Measurements from ENCODE around the gene CD164. TPM values are rescaled to one million over a fixed set of nuclear protein-coding genes. Genes with fewer than 3 reads are reported as not detected.
"Not testable (repeated sequence)": the region's sequence is repeated elsewhere in the genome, so short reads cannot be mapped to it uniquely, and the experiment has no call there.

The CD164 gene
- polyA plus RNA-seq, 3 donors, result 106 to 392 (median 272) TPM

- Histone ChIP-seq H3K4me1 (ENCODE audit: control insufficient read depth in 1 of 2, insufficient read depth in 2 of 2, low read length in 2 of 2) (peaks cover 9 to 11% of the 10 kb centered on the region in 2 donors), H3K4me2 (replicated peaks; ENCODE audit: extremely low read depth, low read length, poor library complexity, severe bottlenecking) (no peak overlapping the region), H3K4me3 (replicated peaks in 1 of 3; ENCODE audit: low read depth in 2 of 3, low read length in 3 of 3) (no peak overlapping the region), H3K9me3 (replicated peaks in 1 of 2; ENCODE audit: control insufficient read depth in 1 of 2, insufficient read depth in 1 of 2, low read length in 2 of 2) (no peaks in the 10 kb centered on the region), H3K27me3 (ENCODE audit: control insufficient read depth in 2 of 2, insufficient read depth in 2 of 2, low read length in 2 of 2) (no peaks in the 10 kb centered on the region), H3K27ac (ENCODE audit: low read depth in 1 of 2, low read length in 2 of 2) (no peak overlapping the region), H4K20me1 (ENCODE audit: insufficient read depth, low read length) (no peaks in the 10 kb centered on the region), H3K79me2 (ENCODE audit: insufficient read depth, low read length) (no peaks in the 10 kb centered on the region), H3K9ac (ENCODE audit: insufficient read depth, low read length, poor library complexity, severe bottlenecking) (no peak overlapping the region), H3K36me3 (replicated peaks in 1 of 2; ENCODE audit: control insufficient read depth in 1 of 2, insufficient read depth in 2 of 2, low read length in 2 of 2) (no peaks in the 10 kb centered on the region), H2AFZ (ENCODE audit: insufficient read depth, low read depth, low read length, poor library complexity, severe bottlenecking) (no peak overlapping the region)
- peaks cover 13 to 18% of the 10 kb centered on the region in 2 donors for H3K36me3 Mint-ChIP-seq
- intact Hi-C loops (cut with micrococcal nuclease), result no loop called here
- H3K4me1 Mint-ChIP-seq, result peaks cover 17% of the 10 kb centered on the region
- H3K4me3 Mint-ChIP-seq, result no peak overlapping the region
- H3K9me3 Mint-ChIP-seq, result peaks cover 0 to 2% (median 0%) of the 10 kb centered on the region in 7 donors
- WGBS (ENCODE audit: insufficient coverage), result 100% methylated on average over 1 of the region's 3 CpGs
- H3K27me3 Mint-ChIP-seq (ENCODE audit: low read depth in 3 of 3), result peaks cover 2 to 5% (median 3%) of the 10 kb centered on the region in 3 donors
- H3K27ac Mint-ChIP-seq, result peak overlapping the region in 1 of 7 donors; percentile 19
- no peak for DNase-seq
- TF ChIP-seq CTCF (IDR thresholded peaks at IDR 0.05), result no peak
Observed at GRCh38 chr6:109336221-109336961, 45.9 kb downstream of the CD164 start.

- H3K27me3 ChIP-seq (ENCODE audit: control insufficient read depth in 2 of 2, insufficient read depth in 2 of 2, low read length in 2 of 2); H3K4me3 ChIP-seq (replicated peaks in 1 of 3; ENCODE audit: low read depth in 2 of 3, low read length in 3 of 3); H3K4me3 Mint-ChIP-seq; H3K9me3 ChIP-seq (replicated peaks in 1 of 2; ENCODE audit: control insufficient read depth in 1 of 2, insufficient read depth in 1 of 2, low read length in 2 of 2); H4K20me1 ChIP-seq (ENCODE audit: insufficient read depth, low read length); intact Hi-C loops (cut with micrococcal nuclease); H3K9ac ChIP-seq (ENCODE audit: insufficient read depth, low read length, poor library complexity, severe bottlenecking); H2AFZ ChIP-seq (ENCODE audit: insufficient read depth, low read depth, low read length, poor library complexity, severe bottlenecking); H3K79me2 ChIP-seq (ENCODE audit: insufficient read depth, low read length); H3K27me3 Mint-ChIP-seq (ENCODE audit: low read depth in 3 of 3); DNase-seq; H3K9me3 Mint-ChIP-seq; H3K27ac ChIP-seq (ENCODE audit: low read depth in 1 of 2, low read length in 2 of 2); H3K36me3 ChIP-seq (replicated peaks in 1 of 2; ENCODE audit: control insufficient read depth in 1 of 2, insufficient read depth in 2 of 2, low read length in 2 of 2); H3K27ac Mint-ChIP-seq; H3K4me2 ChIP-seq (replicated peaks; ENCODE audit: extremely low read depth, low read length, poor library complexity, severe bottlenecking): not testable (repeated sequence)
- no CpG with 5 or more reads among the region's 1 CpG for WGBS (ENCODE audit: insufficient coverage)
- H3K4me1 ChIP-seq (ENCODE audit: control insufficient read depth in 1 of 2, insufficient read depth in 2 of 2, low read length in 2 of 2), result peaks cover 14 to 16% of the 10 kb centered on the region in 2 donors
- peaks cover 24% of the 10 kb centered on the region for H3K4me1 Mint-ChIP-seq
- peaks cover 8 to 15% of the 10 kb centered on the region in 2 donors for H3K36me3 Mint-ChIP-seq
Observed at GRCh38 chr6:109333870-109334269, 48.4 kb downstream of the CD164 start.
